ENCODE data around the gene NDUFB8.

DNA sequence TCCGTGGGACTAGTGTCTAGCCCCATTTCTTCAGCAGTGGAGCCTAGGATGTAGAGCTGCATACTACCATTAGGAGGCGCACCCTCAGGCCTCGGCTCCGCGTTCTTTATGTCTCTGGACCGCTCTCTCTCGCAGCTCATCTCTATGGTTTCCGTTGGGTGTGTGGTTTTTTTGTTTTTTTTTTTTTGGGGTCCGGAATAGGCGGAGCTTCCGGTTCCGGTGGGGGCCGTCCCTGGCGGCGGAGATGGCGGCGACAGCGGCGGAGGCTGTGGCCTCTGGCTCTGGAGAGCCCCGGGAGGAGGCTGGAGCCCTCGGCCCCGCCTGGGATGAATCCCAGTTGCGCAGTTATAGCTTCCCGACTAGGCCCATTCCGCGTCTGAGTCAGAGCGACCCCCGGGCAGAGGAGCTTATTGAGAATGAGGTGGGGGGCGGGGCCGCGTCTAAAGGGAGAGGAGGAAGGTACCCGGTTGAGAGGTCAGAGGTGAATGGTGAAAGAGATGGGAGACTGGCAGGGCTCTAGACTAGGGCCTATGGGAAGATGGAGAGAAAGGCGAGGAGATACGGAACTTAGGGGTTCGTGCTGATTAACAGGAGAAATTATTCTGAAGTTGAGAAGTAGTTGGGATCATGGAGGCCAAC, 6.2 kb upstream of the NDUFB8 start, which contains the start of gene HIF1AN:
- TF ChIP-seq, protein P1, sequence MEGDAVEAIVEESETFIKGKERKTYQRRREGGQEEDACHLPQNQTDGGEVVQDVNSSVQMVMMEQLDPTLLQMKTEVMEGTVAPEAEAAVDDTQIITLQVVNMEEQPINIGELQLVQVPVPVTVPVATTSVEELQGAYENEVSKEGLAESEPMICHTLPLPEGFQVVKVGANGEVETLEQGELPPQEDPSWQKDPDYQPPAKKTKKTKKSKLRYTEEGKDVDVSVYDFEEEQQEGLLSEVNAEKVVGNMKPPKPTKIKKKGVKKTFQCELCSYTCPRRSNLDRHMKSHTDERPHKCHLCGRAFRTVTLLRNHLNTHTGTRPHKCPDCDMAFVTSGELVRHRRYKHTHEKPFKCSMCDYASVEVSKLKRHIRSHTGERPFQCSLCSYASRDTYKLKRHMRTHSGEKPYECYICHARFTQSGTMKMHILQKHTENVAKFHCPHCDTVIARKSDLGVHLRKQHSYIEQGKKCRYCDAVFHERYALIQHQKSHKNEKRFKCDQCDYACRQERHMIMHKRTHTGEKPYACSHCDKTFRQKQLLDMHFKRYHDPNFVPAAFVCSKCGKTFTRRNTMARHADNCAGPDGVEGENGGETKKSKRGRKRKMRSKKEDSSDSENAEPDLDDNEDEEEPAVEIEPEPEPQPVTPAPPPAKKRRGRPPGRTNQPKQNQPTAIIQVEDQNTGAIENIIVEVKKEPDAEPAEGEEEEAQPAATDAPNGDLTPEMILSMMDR (IDR thresholded peaks at IDR 0.05), result peak; percentile 72 to 99 (median 93)
- TF ChIP-seq POLR2A (IDR thresholded peaks at IDR 0.05), result peak; percentile 34 to 69

Data from tibial nerve (tissue), 3 donors.